ENCODE measurements around the gene LRG1.

The LRG1 gene, protein sequence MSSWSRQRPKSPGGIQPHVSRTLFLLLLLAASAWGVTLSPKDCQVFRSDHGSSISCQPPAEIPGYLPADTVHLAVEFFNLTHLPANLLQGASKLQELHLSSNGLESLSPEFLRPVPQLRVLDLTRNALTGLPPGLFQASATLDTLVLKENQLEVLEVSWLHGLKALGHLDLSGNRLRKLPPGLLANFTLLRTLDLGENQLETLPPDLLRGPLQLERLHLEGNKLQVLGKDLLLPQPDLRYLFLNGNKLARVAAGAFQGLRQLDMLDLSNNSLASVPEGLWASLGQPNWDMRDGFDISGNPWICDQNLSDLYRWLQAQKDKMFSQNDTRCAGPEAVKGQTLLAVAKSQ

DNA sequence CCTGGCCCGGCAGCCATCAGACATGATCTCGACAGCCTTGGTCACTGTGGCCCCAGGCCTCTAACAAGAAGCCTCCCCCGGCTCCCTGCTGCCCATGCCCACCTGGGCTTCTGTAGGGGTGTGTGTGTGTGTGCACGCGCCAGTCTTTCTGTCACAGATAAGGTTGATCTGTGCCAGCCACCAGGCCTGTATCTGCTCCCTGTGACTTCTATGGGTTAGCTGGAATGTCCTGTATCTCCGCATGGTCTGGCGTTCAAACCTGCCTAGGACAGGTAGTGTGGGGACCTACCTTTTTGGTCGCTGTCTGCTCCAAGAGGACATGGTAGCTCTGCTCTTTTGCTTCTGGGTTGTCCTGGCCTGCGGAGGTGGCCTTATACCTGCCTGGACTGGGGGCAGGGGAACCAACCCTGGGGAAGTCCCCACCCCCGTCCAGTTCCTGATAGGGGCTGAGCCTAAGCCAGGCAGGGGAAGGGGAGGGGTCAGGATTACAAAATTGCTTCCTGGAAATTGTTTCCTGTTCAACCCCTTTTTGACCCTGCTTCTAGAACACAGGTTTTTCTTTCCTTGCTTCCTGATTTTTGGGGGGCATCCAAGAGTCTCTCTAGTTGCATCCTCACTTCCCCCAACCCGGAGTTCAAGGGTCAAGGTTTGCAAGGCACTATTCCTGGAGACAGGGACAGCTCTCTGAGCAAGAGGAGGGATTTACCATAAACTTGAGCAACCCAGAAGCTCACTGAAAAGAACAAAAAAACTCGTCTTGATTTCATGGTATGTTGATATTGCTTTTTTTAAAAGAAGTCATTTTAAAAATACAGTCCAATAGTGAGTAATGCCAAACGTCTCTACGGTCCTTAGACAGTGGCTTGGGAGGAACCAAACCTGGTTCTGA is at the start of gene LRG1:
LRG1 (minus strand) TSS at position 344 of the 889 bp plus-strand sequence; CDS start at position 321, 23 bp downstream.
- no peak for DNase-seq (ENCODE audit: low read depth)

GRCh38 chr19:4588291-4588761 is 48.5 kb upstream of the LRG1 start:
- DNase-seq (ENCODE audit: low read depth) = no peak

DNA sequence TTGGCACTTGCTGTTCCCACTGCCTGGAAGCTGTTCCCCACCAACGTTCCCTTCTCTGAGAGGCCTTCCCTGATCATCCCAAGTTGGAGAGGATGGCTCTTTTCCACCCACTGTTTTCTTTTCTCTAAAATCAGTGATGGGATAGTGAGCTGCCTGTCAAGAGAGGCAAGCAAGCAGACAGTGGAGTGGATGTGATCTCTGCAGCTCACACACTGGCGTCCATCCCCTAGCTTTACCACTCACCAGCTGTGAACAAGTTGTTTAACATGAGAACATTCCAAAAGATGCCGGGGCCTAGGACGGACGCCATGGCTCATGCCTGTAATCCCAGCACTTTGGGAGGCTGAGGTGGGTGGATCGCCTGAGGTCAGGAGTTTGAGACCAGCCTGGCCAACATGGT is 47.7 kb upstream of the LRG1 start:
- no peak for DNase-seq (ENCODE audit: low read depth)

DNA sequence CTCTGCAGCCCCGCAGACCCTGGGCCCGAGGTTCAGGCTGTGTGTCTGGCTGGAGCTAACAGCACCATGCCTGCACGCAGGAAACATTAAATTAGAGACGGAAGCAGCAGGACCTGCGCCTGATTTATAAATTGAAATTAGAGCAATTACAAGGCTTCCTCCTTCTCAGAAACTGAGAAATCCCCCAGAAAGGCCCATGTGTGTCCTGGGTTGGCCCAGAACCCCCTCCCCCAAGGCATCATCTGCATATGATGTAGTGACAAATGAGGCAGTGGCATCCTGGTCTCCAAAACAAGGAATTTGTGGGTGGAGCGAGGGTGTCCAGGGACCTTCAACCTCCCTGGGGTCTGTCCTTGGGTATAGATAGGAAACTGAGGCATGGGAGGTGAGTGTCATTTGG is 46.9 kb upstream of the LRG1 start:
- DNase-seq (ENCODE audit: low read depth) = no peak

GRCh38 chr19:4586245-4586644 is 46.4 kb upstream of the LRG1 start:
- no peak for DNase-seq (ENCODE audit: low read depth)

DNA sequence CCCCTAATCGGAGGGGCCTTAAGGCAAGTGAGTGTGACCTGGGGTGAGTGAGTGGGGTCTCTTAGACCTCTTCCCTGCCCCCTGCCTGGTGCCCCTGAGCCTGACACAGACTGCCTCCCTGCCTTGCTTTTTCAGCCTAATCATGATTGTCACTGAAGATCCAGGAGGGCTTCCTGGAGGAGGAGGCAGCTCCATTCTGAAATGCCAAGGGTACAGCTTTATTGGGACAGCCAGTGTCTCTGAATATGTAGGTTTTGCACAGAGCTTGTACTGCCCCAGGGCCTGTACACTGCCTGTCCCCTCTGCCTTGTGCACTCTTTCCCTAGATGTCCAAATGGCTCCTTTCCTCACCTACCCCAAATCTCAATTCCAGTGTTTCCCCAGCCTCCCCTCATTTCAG is 45.7 kb upstream of the LRG1 start:
- no peak for DNase-seq (ENCODE audit: low read depth)

GRCh38 chr19:4584670-4585460 is 45.0 kb upstream of the LRG1 start:
- no peak for DNase-seq (ENCODE audit: low read depth)

GRCh38 chr19:4583961-4584669 is 44.3 kb upstream of the LRG1 start:
- DNase-seq (ENCODE audit: low read depth) = no peak

- DNase-seq (ENCODE audit: low read depth) = no peak
Observed at GRCh38 chr19:4582980-4583842, 43.4 kb upstream of the LRG1 start.

- DNase-seq (ENCODE audit: low read depth) = no peak
Observed at GRCh38 chr19:4581666-4582553, 42.1 kb upstream of the LRG1 start.

GRCh38 chr19:4580961-4581665 is 41.3 kb upstream of the LRG1 start:
- no peak for DNase-seq (ENCODE audit: low read depth)

DNA sequence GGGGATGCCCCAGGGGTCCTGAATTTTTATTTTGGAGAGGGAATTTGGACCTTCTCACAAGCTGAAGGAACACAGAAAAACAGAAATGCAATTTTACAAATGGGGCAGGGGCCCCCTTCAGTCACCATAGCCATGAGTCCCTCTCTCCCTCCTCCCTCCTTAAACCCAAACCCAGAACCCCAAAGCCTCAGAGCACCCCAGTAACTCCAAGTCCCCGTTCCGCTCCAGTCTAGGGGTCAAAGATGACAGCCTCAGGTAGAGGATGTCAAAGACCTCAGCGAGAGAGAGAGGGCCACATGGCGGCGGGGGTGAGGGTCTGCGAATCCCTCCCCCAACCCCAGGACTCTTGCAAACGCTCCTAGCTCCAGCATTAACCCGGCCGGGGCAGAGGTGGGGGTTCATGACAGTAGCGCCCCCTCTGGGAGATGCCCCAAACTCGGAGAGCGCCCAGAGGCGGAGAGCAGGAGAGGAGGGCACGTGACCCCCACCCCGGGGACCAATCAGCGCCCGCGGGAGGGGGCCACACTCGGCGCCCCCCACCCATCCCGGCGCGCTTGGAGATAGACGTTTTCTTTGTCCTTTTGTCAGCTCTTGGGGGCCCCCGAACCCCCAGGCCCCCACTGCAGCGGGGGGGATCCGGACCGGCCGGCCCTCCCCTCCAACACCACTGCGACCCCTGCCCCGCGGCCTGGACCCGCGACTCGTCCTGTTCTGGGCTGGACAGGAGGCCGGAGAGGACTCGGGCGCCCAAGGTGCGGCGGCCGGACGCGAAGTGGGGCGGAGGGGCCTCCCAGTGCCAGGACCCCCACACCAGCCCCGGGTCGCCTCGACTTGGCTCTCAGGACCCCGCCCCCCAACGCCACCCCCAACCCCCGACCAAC is 40.4 kb upstream of the LRG1 start:
- no peak for DNase-seq (ENCODE audit: low read depth)

GRCh38 chr19:4579389-4579788 is 39.6 kb upstream of the LRG1 start:
- no peak for DNase-seq (ENCODE audit: low read depth)

DNA sequence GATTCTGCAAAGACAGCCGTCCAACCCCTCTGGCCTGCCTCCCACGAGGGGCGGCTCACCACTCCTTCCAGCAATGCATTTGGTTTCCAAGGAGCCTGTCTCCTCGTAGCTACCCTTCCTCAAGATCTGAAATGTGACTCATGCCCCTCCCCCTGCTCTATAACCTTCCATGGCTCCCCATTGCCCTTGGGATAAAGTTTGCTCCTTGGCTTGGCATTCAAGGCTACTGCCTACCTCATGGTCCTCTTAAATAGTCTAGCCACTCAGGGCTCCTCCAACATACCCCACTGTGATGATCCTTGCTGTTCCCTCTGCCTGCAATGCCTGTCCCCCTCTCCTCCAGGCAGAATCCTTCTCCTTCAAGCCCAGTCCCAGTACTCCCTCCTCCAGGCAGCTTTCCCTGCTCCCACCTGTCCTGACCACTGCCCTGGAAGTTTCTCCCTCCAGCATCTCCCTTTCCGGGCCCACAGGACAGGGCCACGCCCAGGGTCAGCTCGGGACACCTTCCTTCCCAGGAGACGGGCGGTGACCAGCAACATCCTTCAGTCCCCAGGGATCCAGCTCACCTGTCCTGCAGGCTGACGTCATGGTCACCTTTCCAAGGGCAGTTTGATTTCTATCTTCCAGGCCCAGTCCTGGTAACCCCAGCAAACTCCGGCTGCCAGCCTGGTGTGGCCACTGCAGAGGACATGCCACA is 38.9 kb upstream of the LRG1 start:
- no peak for DNase-seq (ENCODE audit: low read depth)

GRCh38 chr19:4577020-4577782 is 37.4 kb upstream of the LRG1 start:
- DNase-seq (ENCODE audit: low read depth) = no peak
